Stimulated activated CD8-positive, alpha-beta memory T cell treated with anti-CD3 and anti-CD28 coated beads, Interleukin-15, amount 100 ng/mL, for 48 hours (primary cell): ENCODE measurements around the gene EYA4.
"Not testable (repeated sequence)": the region's sequence is repeated elsewhere in the genome, so short reads cannot be mapped to it uniquely, and the experiment has no call there.

Source experiments
- DNase-seq, 2 donors: peaks; one replicate each; pipeline ENCODE4 v3.0.0-alpha.2; 2020; ENCODE audit warnings: low read depth in 2 of 2

Gene EYA4

GRCh38 chr6:133350928-133351327 is 109.8 kb downstream of the EYA4 start:
- DNase-seq = no peak

DNA sequence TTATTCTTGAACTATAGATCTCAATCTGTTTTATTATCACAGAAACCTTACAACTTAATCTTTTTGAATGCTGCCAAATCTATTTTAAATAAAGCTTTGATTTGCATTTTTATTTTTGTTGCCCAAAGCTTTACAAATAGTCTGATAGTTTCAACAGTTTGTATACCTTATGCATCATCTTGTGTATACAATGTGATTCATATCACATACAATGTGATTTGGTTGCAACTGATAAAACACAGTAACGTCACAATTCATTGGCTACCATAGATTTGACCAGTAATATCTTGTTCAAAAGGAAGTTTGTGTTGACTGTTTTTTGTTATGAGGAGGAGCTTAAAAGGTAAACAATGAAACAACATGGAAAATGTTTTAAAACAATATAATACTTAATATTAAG is 110.9 kb downstream of the EYA4 start:
- no peak for DNase-seq

- no peak for DNase-seq
These were observed 111.9 kb downstream of the EYA4 start for GRCh38 chr6:133353061-133353460.

- DNase-seq = no peak
These were observed 114.8 kb downstream of the EYA4 start for GRCh38 chr6:133355922-133356321.

DNA sequence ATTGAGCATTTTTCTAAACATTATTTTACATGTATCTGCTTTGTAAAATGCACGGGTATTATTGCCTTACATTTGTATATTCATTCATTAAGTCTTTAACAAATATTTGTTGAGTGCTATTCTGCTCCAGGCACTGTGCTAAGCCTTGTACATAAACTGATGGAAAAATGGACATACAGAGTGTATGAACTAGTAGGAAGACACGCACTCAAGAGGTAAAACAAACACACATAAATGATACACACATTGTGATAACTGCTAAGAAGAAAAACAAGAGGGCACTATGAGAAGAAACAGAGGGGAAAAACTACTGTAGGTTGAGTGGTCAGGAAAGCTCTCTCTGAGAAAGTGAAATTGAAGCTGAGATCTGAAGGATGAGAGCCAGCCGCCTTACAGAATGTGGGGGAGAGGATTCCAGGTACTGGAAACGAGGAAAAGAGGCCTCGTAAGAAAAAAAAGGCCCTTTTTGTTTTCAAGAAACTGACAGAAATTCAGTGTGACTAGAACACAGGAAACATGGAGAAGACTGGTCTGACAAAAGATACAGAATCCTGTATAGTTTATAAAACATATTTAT is 117.5 kb downstream of the EYA4 start:
- no peak for DNase-seq

GRCh38 chr6:133359256-133359655 is 118.1 kb downstream of the EYA4 start:
- no peak for DNase-seq

DNA sequence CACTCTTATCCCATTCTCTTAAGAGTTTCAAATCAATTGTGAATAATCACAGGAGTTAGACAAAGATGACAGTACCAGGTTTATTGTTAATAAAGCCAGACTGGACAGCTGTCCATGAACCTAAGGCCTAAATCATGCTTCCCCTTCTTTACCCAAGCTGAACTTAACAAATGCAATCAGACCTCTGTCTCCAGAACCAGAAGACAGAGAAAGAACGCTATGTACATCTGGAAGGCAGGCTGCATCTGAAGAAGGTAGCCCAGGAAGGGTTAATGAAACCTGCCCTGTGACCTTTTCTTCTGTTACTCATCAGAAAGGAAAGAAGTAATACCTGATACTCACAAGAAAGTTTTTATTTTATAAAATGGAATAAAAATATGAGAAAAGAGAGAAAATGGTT is 118.6 kb downstream of the EYA4 start:
- no peak for DNase-seq

- DNase-seq = no peak
These were observed 119.0 kb downstream of the EYA4 start for GRCh38 chr6:133360194-133360593.

DNA sequence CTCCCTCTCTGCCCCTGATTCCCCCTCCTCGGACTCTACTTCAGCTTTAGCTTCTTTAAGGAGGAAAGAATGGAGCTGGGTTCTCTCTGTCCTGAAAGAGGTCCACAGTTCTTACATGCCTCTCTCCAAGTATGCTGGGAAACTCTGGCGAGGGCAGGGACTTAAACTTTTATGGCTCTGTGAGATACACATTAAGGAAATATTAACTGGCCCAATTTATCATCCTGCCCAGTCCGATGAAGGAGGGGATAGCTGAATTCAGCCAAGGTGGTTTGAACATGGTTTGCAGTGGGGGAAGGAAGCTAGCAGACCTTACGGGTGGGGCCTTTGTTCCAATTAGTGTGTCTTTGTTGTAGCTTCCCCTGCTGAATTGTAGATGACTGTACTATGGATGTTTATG is 121.7 kb downstream of the EYA4 start:
- no peak for DNase-seq

GRCh38 chr6:133368664-133369063 is 127.5 kb downstream of the EYA4 start:
- DNase-seq = no peak

GRCh38 chr6:133369773-133370272 is 128.7 kb downstream of the EYA4 start:
- DNase-seq = no peak

GRCh38 chr6:133376743-133377142 is 135.6 kb downstream of the EYA4 start:
- DNase-seq = no peak

GRCh38 chr6:133377219-133377618 is 136.1 kb downstream of the EYA4 start:
- DNase-seq = no peak

DNA sequence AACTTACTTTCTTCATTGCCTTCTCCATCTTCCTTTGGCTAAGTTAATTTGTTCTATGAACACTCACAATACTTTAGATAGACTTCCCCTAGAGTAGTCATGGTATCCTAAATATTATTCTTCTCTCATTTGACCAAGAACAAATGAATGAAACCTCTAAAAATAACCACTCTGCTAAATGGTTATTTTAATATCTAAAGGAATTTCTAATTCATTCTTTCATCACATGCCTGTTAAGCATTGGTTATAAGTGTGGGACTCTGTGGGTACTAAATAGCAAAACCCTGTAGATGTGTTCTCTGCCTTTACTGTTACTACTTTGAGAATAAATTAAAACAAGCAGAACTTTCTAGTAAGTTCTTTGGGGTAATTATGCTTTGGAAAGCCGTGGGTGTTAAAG is 138.9 kb downstream of the EYA4 start:
- DNase-seq = no peak

GRCh38 chr6:133380723-133381122 is 139.6 kb downstream of the EYA4 start:
- no peak for DNase-seq

GRCh38 chr6:133388731-133389130 is 147.6 kb downstream of the EYA4 start:
- DNase-seq = no peak

- no peak for DNase-seq
These were observed 149.0 kb downstream of the EYA4 start for GRCh38 chr6:133390168-133390567.

GRCh38 chr6:133392015-133392414 is 150.9 kb downstream of the EYA4 start:
- DNase-seq = no peak

DNA sequence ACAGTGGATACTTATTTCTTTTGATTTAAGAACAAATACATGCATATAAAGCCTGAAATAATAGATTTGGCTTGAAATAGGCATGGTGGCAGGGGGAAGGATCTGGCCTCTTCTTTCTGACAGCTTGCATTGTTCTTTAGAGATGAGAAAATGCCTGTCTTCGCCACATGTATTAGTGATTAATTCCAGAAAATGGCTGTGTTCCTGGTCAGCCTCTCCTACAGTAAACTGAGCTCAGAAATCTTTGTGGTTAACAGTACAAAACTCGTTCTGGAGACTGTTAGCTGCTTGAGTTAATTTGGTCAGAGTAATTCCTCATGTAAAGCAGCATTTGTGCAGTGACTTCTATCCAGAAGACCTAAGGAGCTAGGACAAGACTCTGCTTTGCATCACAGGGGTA is 151.5 kb downstream of the EYA4 start:
- no peak for DNase-seq

- DNase-seq = no peak
These were observed 152.7 kb downstream of the EYA4 start for GRCh38 chr6:133393891-133394290.

- DNase-seq = no peak
These were observed 153.5 kb downstream of the EYA4 start for GRCh38 chr6:133394630-133395029.

GRCh38 chr6:133396233-133396983 is 155.3 kb downstream of the EYA4 start:
- DNase-seq = no peak

DNA sequence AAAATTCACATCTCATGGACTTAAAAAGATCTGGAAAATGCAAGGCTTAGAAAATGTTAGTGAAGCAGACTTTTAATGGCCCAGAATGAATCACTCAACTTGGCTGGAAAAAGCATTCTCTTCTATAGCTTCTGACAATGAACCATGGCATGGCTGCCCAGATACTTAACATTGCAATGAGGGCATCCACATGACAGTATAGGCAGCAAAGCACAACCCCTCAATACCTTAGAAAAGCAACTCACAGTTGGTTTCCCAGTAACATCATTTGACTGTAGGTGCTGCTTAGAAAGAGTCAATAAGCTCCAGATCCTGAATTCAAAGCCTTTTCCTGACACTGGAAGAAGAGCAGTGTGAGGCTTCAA is 155.8 kb downstream of the EYA4 start:
- DNase-seq = no peak

DNA sequence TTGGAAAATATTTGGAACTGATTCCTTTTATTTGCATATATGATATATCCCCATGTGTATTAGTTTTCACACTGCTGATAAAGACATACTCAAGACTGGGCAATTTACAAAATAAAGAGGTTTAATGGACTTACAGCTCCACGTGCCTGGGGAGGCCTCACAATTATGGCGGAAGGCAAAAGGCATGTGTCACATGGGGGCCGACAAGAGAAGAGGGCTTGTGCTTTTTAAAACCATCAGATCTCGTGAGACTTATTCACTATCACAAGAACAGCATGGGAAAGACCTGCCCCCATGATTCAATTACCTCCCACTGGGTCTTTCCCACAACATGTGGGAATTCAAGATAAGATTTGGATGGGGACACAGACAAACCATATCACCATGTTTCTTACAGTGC is 156.4 kb downstream of the EYA4 start:
- DNase-seq = not testable (repeated sequence)
